Suppressor macrophage treated with lipopolysaccharide for 1 hour (primary cell): Measurements from ENCODE around the gene TECR.
A peak's percentile ranks its signal among the peaks of the same experiment; 100 is the strongest.
"Not testable (repeated sequence)": the region's sequence is repeated elsewhere in the genome, so short reads cannot be mapped to it uniquely, and the experiment has no call there.

Source experiments
- DNase-seq, 3 donors: peaks; one replicate each; pipeline ENCODE4 v3.0.0-alpha.2; 2020 to 2022

The TECR gene

DNA sequence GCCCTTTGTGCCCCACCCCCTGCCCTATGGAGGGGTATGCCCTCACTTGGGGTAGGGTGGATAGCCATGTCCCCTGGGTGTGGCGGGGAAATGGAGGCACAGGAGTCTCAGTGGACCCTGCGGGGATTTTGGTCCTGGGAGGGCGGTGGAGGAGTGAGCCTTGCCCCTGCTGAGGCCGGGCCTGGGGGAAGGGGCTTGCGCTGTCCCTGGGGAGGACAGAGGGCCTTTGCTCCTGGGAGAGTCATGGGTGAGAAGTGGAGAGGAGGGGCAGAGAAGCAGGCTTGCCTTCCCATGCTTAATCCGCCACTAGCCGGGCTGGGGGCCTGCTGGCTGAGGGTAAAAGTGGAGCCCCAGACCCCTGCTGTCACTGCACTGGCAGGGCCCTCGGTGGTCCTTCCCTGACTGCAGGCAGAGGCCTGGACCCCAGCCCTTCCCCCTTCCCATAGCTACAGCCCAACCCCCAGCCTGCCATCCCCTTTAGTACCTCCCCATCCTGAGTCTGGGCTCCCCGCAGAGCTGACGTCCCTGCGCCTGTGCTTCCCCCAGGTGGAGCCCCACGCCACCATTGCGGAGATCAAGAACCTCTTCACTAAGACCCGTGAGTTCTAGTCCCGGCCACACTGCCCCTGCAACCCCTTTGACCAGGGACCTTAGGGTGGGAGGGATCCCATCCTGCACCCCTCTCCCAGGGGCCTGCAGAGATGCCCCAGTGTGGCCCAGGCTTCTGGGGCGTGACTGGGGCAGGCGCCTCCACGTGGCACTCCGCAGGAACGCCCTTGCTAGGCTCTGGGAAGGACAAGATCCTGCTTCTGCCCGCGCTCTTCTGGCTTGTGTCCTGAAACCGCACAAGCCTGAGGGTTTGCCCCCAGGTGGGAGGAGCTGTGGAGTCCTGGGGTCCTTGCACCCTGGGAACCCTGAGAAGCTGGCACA lies 33.5 kb downstream of the TECR start:
- no peak for DNase-seq

GRCh38 chr19:14563590-14563926 lies 34.2 kb downstream of the TECR start:
- DNase-seq, result no peak

- peak; percentile 26 to 71 (median 51) for DNase-seq
These were observed 34.7 kb downstream of the TECR start for GRCh38 chr19:14563989-14564651.

GRCh38 chr19:14564652-14565297 lies 35.4 kb downstream of the TECR start:
- DNase-seq, result not testable (repeated sequence)

DNA sequence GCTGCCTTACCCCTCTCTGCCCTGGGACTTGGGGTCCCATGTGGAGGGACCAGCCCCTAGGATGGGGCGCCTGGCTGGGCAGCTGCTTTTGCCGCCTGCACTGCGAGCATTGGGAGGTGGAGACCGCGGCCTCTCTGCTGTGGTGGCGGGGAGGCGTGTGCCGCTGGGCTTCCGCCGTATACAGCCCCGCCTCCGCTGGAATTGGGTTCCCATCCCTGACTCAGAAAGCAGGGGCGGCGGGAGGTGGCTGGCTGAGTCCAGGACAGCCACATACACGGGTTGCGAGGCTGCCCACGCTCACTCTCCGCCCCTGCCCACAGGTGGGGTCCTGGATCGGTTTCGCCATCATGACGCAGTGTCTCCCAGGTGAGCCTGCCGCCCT lies 35.9 kb downstream of the TECR start:
- no peak for DNase-seq

- DNase-seq, result no peak
These were observed 36.6 kb downstream of the TECR start for GRCh38 chr19:14565765-14566711.

GRCh38 chr19:14566712-14567077 lies 37.3 kb downstream of the TECR start:
- no peak for DNase-seq

DNA sequence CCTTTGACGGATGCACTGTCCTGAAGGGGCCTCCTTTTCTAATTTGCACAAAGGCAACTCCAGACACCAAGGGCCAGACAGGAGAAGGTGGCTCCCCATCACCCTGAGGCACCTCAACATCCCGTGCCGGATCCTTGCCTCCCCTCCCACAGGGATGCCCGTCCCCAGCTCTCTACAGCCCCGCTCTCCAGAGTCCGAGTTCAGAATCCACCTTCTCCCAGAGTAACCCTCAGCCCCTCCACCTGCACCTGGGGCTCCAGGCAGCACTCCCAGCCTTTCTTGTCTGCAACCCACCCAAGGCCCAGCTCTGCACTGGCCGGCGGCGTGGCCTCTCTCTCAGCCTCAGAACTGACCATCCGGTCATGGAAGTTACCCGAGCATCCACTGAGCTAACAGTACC lies 37.7 kb downstream of the TECR start:
- DNase-seq, result no peak

- DNase-seq, result no peak
These were observed 41.6 kb downstream of the TECR start for GRCh38 chr19:14570864-14571527.

DNA sequence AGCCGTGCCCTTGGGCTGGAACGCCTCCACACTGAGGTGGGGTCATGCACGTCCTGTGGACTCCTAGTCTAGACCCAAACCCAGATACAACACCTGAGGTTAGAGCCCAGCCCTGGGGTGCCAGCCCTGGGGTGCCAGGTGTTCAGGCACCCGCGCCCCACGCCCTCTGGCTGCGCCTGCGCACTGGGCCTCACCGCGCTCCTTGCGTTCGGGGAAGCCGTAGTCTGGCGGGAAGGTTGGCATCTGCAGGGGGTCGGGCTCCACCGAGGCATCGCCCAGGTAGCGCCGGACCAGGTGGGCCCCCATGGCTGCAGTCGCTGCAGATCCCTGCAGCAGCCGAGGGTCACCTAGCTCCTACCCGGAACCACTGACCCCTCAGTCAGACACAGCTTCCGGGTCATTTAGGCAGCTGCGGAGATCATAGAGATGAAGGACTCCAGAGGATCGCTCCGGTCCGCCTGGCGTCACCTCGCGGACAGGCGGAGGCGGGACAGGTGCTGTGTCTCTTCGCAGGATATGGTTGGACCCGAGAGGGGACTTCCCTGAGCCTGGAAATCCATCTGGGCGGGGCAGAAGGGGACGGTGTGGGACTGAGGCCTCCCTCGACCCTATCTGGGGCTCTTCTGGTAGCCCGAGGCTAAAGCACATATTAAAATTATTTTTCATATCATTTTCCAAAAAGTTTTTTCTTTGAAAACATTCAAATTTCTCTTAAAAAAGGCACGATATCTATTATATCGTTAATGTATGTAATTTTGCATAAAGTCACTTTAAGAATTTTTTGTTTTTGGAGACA lies 42.5 kb downstream of the TECR start, which contains the start of gene NDUFB7:
Gene NDUFB7 (minus strand): TSS at position 372 of the 796 bp plus-strand sequence. CDS start 66 bp downstream, at position 306.
- peak; percentile 96 to 97 (median 96) for DNase-seq

DNA sequence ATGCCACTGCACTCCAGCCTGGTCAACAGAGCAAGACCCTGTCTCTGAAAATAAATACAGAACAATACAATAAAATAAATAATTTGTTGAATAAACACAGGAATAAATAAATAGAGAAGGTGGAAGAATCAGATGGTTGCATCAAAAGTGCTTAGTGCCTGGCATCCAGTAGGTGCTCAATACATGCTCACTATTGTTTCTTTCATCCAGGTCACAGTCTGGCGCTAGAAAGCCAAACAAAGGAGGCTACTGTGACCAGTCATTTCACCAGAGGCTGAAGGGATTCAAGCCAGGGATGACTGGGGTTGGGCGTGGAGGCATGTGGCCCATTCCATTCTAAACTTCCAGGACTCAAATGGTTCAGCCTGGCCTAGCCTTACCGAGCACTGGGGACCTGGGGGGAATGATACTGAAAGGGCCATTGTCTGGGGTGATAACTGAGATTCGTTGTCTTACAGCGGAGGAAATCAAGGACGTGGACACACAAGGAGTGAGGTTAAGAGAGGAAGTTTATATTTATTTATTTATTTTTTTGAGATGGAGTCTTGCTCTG lies 46.1 kb downstream of the TECR start:
- no peak for DNase-seq

DNA sequence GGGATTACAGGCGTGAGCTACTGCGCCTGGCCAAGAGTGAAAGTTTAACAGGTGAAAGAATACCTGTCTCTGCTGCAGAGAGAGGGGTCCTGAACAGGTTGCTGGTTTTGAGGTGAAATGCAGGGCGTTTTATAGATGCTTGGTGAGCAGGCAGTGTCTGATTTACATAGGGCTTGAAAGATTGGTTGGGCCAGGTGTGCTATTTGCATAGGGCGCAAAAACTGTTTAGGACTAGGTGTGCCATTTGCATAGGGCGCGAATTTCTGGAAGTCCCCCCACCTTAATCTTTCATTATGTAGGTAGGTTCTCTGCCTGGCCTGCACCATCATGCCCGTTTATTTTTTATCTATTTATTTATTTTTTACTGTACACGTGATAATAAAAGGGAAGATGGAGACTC lies 47.0 kb downstream of the TECR start:
- no peak for DNase-seq

DNA sequence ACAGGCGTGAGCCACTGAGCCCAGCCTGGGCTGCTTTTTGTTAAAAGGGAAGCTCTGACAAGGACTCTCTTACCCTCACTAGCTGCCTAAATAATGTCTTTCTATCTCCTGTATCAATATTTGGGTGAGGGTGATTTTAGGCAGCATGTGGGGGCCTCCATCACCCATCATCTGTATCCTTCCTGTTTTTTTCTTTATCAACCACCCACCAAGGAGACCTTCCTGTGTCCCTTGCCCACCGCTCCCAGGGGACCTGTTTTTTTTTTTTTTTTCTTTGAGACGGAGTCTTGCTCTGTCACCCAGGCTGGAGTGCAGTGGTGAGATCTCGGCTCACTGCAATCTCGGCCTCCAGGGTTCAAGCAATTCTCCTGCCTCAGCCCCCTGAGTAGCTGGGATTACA lies 47.9 kb downstream of the TECR start:
- DNase-seq, result no peak

- DNase-seq, result no peak
These were observed 48.6 kb downstream of the TECR start for GRCh38 chr19:14577885-14578427.

GRCh38 chr19:14580623-14581237 lies 51.3 kb downstream of the TECR start:
- peak; percentile 57 to 62 (median 59) for DNase-seq

GRCh38 chr19:14582894-14583340 lies 53.5 kb downstream of the TECR start, which contains the start of gene CLEC17A:
Gene CLEC17A, plus strand, starts transcription at chr19:14583084. Its CDS starts 77 bp downstream, at chr19:14583161.
- DNase-seq, result peak; percentile 44 to 62 (median 51)

DNA sequence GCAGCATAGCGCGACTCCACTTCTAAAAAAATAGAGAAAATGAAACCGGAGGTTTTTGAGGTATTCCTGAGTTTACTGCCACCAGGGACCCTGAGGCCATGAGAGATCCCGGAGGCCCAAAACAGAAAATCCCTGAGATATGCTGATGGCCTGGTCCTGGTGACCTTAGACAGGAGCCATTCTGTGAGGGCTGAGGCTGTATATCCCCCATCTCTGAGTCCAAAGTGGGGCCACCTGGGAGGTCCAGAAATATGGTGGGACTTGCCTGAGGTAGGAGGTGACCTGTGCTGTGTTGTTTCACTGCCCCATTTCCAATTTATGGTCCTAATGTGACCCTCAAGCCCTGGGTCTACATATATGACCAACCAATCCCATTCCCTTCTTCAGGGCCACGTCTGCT lies 55.0 kb downstream of the TECR start:
- not testable (repeated sequence) for DNase-seq

- peak; percentile 64 to 86 (median 76) for DNase-seq
These were observed 55.8 kb downstream of the TECR start for GRCh38 chr19:14585187-14585586.

DNA sequence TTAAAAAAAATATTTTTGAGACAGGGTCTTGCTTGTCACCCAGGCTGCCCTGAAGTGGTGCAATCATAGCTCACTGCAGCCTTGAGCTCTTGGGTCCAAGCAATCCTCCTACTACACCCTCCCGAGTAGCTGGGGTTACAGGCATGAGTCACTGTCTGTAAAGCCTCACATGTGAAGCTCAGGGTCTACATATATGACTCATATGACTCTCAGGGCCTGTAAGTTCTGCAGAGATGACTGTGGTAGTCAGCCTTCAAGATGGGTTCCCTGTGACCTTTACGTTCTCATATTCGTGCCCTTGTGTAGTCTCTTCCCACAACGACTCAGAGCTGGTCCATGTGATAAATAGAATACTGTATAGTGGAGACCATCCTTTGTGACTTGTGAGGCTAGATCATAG lies 60.0 kb downstream of the TECR start:
- peak; percentile 29 to 64 (median 58) for DNase-seq

- no peak for DNase-seq
These were observed 66.2 kb downstream of the TECR start for GRCh38 chr19:14595558-14595957.
